Gastroesophageal sphincter (tissue), 4 donors: Measurements from ENCODE around the gene CDC42EP3. TPM values are rescaled to one million over a fixed set of nuclear protein-coding genes. Genes with fewer than 3 reads are reported as not detected.

Experiments
- ATAC-seq: fragments of 150-250 bp; one replicate; pipeline ENCODE4 v1.9.1; 2016; ENCODE audit warnings: mild to moderate bottlenecking, moderate library complexity
- H3K27ac ChIP-seq, 4 donors: fragments of 200-600 bp; sonication (generic) in 3 of 4; 1 replicate in 3 of 4; 2 replicates in 1 of 4; pipeline ENCODE4 v1.5.1; 2016 to 2019
- H3K27me3 ChIP-seq: fragments of 200-600 bp; sonication (generic); one replicate; pipeline ENCODE4 v1.5.1; 2019
- H3K36me3 ChIP-seq, 2 donors: fragments of 200-600 bp; sonication (generic); one replicate each; pipeline ENCODE4 v1.5.1; 2019; ENCODE audit warnings: control low read depth in 1 of 2
- H3K4me1 ChIP-seq, 3 donors: fragments of 200-600 bp; sonication (generic); 1 replicate in 2 of 3; 2 replicates in 1 of 3; pipeline ENCODE4 v1.5.1; 2016 to 2019; ENCODE audit warnings: control low read depth in 2 of 3
- H3K4me3 ChIP-seq, 2 donors: fragments of 200-600 bp; sonication (generic); one replicate each; pipeline ENCODE4 v1.5.1; 2019; ENCODE audit warnings: mild to moderate bottlenecking in 1 of 2, moderate library complexity in 1 of 2
- H3K9me3 ChIP-seq, 3 donors: fragments of 200-600 bp; sonication (generic); one replicate each; pipeline ENCODE4 v1.5.1; 2017 to 2019; ENCODE audit warnings: control low read depth in 2 of 3
- EP300 ChIP-seq: sonication (generic); formaldehyde crosslinking; IDR thresholded peaks from one replicate; pipeline ENCODE4 v1.6.1; 2017; ENCODE audit warnings: antibody characterized with exemption, mild to moderate bottlenecking
- POLR2A ChIP-seq, 2 donors: fragments of 450-650 bp; IDR thresholded peaks; one replicate each; pipeline ENCODE4 v1.6.1; 2017; ENCODE audit warnings: antibody characterized with exemption in 2 of 2, mild to moderate bottlenecking in 2 of 2, moderate library complexity in 1 of 2
- POLR2AphosphoS5 ChIP-seq: sonication (generic); formaldehyde crosslinking; IDR thresholded peaks from one replicate; pipeline ENCODE4 v1.6.1; 2017; ENCODE audit warnings: antibody characterized with exemption
- WGBS, 2 donors: methylation state at CpG; one replicate each; pipeline ENCODE4 v1.1.5; 2018; ENCODE audit warnings: low coverage in 1 of 2; 5-methylcytosine and 5-hydroxymethylcytosine counted together
- total RNA-seq, 4 donors: library from RNA; depleted of rRNA; stranded (reverse); fragments of >200 nt; gene quantifications; one replicate each; pipeline ENCODE4 v1.1.0, GENCODE V29; 2016
- TF ChIP-seq, protein P1 (sequence below), 4 experiments: fragments of 200-600 bp in 2 of 4; fragments of 450-650 bp in 2 of 4; sonication (generic) in 1 of 4; IDR thresholded peaks; one replicate each; pipeline ENCODE4 v1.5.1; 2017 to 2019; ENCODE audit warnings: antibody characterized with exemption in 4 of 4, mild to moderate bottlenecking in 2 of 4, moderate library complexity in 2 of 4

The CDC42EP3 gene
- total RNA-seq, 4 donors from 2014 or later = 39.4 to 198 (median 87.4) TPM

GRCh38 chr2:37599688-37600525, 71.5 kb downstream of the CDC42EP3 start:
- H3K36me3 ChIP-seq = no peaks in the 10 kb centered on the region
- WGBS, 2 donors = 90 to 98% methylated on average over 8 to 9 of the region's 17 CpGs
- TF ChIP-seq EP300 (no peak), POLR2A (IDR thresholded peaks at IDR 0.05) (no peak), POLR2AphosphoS5 (no peak)
- TF ChIP-seq, protein P1, sequence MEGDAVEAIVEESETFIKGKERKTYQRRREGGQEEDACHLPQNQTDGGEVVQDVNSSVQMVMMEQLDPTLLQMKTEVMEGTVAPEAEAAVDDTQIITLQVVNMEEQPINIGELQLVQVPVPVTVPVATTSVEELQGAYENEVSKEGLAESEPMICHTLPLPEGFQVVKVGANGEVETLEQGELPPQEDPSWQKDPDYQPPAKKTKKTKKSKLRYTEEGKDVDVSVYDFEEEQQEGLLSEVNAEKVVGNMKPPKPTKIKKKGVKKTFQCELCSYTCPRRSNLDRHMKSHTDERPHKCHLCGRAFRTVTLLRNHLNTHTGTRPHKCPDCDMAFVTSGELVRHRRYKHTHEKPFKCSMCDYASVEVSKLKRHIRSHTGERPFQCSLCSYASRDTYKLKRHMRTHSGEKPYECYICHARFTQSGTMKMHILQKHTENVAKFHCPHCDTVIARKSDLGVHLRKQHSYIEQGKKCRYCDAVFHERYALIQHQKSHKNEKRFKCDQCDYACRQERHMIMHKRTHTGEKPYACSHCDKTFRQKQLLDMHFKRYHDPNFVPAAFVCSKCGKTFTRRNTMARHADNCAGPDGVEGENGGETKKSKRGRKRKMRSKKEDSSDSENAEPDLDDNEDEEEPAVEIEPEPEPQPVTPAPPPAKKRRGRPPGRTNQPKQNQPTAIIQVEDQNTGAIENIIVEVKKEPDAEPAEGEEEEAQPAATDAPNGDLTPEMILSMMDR (IDR thresholded peaks at IDR 0.05) = no peak
- H3K27ac ChIP-seq = no peak overlapping the region
- no peaks in the 10 kb centered on the region for H3K9me3 ChIP-seq
- no peak for ATAC-seq
- no peak overlapping the region for H3K4me3 ChIP-seq
- no peaks in the 10 kb centered on the region for H3K27me3 ChIP-seq
- H3K4me1 ChIP-seq = no peaks in the 10 kb centered on the region

- H3K36me3 ChIP-seq = no peaks in the 10 kb centered on the region
- peaks cover 0 to 18% (median 0%) of the 10 kb centered on the region in 3 donors for H3K4me1 ChIP-seq
- no peak for ATAC-seq
- H3K27ac ChIP-seq = no peak overlapping the region
- H3K4me3 ChIP-seq = no peak overlapping the region
- H3K9me3 ChIP-seq = no peaks in the 10 kb centered on the region
- TF ChIP-seq POLR2A (IDR thresholded peaks at IDR 0.05) (no peak), EP300 (no peak), POLR2AphosphoS5 (no peak)
- TF ChIP-seq, protein P1 (IDR thresholded peaks at IDR 0.05) = no peak
- no peaks in the 10 kb centered on the region for H3K27me3 ChIP-seq
- WGBS, 2 donors = 57 to 77% methylated on average over 3 of the region's 3 CpGs
Observed at GRCh38 chr2:37593694-37594093, 77.7 kb downstream of the CDC42EP3 start.

- H3K36me3 ChIP-seq = no peaks in the 10 kb centered on the region
- H3K9me3 ChIP-seq = no peaks in the 10 kb centered on the region
- TF ChIP-seq EP300 (no peak), POLR2A (IDR thresholded peaks at IDR 0.05) (no peak), POLR2AphosphoS5 (no peak)
- TF ChIP-seq, protein P1 (IDR thresholded peaks at IDR 0.05) = no peak
- no peak overlapping the region for H3K4me3 ChIP-seq
- no peak for ATAC-seq
- H3K4me1 ChIP-seq = peaks cover 0 to 18% (median 0%) of the 10 kb centered on the region in 3 donors
- no peaks in the 10 kb centered on the region for H3K27me3 ChIP-seq
- H3K27ac ChIP-seq = no peak overlapping the region
- 60 to 82% methylated on average over 1 to 3 of the region's 3 CpGs for WGBS, 2 donors
Observed at GRCh38 chr2:37593024-37593423, 78.4 kb downstream of the CDC42EP3 start.
